Hippocampal formation (tissue), 2 donors: Measurements from ENCODE around the gene PLB1.

Experiments
- DNase-seq, 2 donors: peaks; one replicate each; lab custom pipeline; 2025; lab: John Stamatoyannopoulos, UW

PLB1 gene

GRCh38 chr2:28565720-28566295 is 69.9 kb downstream of the PLB1 start:
- no peak for DNase-seq

- DNase-seq = peak; percentile 79 to 80
Measured at GRCh38 chr2:28566521-28567041, 70.7 kb downstream of the PLB1 start.

DNA sequence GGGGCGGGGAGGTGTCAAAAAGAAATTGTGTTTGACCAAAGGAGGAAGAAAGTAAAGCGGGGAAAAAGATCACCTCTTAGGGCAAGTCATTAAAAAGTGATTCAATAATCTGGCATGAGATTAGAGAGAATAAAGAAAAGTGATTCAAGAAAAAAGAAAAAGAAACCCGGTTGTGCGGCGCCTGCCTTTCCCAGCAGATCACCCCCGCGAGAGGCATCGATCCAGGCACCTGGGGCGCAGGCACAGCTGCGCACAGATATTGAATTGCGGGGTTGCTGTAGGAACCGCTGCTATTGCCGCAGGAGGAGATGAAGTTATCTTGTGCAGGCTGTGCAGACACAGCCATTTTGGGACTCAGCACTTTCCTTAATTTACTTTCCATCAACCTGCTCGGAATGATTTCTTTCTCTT is 71.2 kb downstream of the PLB1 start:
- peak in 1 of 2 donors; percentile 45 for DNase-seq

DNA sequence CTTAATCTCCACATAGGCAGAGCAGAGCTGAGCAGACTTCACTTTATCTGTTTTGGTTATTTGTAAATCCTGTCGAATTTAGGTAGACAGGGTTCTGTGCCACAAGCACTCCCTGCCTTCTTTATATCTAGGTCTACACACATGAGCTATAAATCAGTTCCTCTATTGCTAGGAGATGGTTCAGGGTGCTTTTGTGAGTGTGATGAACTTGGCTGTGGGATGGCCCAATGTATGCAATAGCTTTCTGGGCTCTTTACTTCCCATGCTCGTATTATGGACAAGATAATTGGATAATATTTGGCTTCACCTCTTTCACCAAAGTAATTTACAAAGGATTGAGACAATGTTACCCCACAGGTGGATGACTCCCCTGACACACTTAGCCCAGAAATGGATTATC is 72.2 kb downstream of the PLB1 start:
- DNase-seq = no peak

GRCh38 chr2:28568533-28568932 is 72.7 kb downstream of the PLB1 start:
- no peak for DNase-seq

DNA sequence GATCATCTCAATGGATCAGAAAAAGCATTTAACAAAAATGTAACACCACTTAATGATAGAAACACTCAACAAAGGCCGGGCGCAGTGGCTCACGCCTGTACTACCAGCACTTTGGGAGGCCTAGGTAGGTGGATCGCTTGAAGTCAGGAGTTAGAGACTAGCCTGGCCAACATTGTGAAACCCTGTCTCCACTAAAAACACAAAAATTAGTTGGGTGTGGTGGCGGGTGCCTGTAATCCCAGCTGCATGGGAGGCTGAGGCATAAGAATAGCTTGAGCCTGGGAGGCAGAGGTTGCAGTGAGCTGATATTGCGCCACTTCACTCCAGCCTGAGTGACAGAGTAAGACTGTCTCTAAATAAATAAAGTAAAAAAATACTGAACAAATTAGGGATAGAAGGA is 74.6 kb downstream of the PLB1 start:
- DNase-seq = no peak

GRCh38 chr2:28576714-28577113 is 80.9 kb downstream of the PLB1 start:
- no peak for DNase-seq

- DNase-seq = no peak
Measured at GRCh38 chr2:28577791-28578680, 82.2 kb downstream of the PLB1 start.

DNA sequence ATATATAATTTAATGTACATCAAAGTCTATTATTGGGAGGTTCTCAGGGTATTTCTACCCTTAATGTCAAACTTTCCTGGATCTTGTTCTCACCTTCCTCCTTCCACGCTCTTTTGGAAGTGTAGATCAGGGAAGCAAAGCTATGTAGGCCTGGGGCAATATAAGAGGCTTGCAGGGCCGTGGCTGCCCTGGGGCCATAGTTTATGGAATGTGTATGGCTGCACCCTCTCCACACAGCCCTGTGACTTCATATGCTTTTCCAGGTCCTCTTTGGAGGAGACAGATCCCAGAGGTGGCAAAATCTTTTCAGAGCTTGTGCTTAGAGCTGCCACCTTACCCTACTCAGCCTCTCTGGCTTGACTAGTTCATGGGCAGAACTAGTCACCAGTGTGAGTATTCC is 82.9 kb downstream of the PLB1 start:
- no peak for DNase-seq

GRCh38 chr2:28579606-28580005 is 83.7 kb downstream of the PLB1 start:
- no peak for DNase-seq

DNA sequence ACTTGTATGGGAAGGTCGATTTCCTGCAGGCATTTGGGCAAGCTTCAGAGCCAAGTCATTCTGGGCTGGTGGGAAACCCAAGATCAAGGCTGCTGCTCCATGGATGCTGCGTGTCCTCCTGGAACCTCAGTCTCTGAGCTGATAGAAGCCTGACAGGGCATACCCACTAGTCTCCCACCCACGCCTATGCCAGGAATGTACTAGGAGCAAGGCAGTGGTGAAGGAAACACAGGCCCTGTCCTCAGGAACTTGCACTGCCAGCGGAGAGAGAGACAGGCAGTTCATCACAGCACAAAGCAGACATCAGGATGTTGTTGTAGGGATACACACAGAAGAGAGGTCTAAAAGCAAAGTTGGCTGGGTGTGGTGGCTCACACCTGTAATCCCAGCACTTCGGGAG is 84.2 kb downstream of the PLB1 start:
- no peak for DNase-seq

GRCh38 chr2:28581312-28581711 is 85.5 kb downstream of the PLB1 start:
- DNase-seq = no peak

DNA sequence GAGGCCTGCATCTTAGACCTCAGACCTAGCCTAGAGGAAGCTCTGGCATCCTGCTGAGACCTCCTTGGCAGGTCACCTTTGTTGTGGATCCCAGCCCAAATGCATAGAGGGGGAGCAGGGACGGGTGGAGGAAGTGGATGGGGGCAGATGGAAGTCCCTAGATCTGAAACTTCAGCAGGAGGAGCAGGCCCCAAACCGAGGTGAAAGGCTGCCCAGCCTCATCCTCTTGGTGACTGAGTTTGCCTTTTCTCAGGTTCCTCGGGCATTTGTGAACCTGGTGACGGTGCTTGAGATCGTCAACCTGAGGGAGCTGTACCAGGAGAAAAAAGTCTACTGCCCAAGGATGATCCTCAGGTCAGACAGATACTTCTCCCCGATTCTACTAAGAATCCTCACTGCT is 86.3 kb downstream of the PLB1 start:
- no peak for DNase-seq

- DNase-seq = no peak
Measured at GRCh38 chr2:28582595-28582994, 86.7 kb downstream of the PLB1 start.

- peak in 1 of 2 donors; percentile 63 for DNase-seq
Measured at GRCh38 chr2:28583899-28584553, 88.2 kb downstream of the PLB1 start.

- no peak for DNase-seq
Measured at GRCh38 chr2:28586867-28587266, 91.0 kb downstream of the PLB1 start.

DNA sequence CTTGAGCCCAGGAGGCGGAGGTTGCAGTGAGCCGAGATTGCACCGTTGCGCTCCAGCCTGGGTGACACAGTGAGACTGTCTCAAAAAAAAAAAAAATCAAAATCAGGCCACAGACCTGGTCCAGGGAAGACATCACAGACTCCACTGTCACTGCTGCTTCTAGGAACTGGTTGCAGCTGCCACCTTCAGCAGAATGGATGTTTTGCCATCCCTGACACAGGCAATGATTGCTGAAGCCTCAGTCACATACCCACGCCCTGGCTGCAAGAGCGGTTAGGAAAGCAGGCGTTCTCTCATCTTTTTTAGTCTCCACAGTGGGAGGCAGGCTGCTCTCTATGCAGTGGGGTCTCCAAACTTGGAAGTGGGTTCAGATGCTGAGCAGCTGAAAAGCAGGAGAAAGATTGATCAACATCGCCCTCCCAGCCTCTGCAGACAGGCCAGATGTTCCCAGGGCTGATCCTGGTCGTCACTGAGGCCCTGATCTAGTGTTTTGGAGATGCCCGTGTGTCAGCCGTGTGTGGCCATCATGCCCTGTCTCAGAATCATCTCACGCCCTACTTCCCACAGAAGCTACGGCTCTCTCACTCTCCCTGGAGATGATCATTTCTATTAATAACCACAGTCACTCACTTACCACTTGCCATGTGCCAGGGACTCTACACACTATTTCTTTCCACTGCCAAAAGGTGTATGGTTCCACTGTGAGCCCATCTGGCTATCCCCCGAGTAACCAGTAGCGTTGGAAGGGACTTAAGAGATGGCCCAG is 91.8 kb downstream of the PLB1 start:
- no peak for DNase-seq

- no peak for DNase-seq
Measured at GRCh38 chr2:28588292-28588670, 92.4 kb downstream of the PLB1 start.

DNA sequence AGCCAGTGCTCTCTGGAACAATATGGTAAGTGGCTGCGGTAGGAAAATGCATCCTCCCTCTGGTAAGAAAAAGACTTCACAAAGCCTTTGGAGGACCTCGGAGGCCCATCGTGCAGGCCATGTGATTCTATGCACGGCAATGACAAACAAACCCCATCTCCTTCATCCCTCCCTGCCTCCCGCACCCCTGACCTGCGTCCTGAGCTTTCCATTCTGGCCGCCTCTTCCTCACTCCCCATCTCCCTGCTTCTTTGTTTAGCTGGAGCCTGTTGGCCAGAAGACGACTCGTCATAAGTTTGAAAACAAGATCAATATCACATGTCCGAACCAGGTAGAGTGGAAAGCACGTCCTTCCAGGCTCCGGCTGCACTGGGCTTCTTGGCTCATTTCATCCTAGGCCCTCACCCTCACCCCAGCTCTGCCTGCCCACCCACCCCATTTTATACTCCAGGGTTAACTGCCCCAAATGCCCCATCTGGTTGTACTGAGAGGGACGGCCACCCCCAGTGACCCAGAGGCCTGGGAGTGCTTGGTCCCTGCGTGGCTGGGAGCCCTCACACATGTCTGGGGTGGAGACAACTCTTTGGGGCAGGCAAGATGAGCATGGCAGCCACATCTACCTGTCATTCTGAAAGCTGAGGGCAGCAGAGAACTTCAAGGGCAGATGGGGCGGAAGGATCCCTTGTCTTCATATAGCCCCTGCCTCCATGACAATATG is 94.0 kb downstream of the PLB1 start:
- no peak for DNase-seq

DNA sequence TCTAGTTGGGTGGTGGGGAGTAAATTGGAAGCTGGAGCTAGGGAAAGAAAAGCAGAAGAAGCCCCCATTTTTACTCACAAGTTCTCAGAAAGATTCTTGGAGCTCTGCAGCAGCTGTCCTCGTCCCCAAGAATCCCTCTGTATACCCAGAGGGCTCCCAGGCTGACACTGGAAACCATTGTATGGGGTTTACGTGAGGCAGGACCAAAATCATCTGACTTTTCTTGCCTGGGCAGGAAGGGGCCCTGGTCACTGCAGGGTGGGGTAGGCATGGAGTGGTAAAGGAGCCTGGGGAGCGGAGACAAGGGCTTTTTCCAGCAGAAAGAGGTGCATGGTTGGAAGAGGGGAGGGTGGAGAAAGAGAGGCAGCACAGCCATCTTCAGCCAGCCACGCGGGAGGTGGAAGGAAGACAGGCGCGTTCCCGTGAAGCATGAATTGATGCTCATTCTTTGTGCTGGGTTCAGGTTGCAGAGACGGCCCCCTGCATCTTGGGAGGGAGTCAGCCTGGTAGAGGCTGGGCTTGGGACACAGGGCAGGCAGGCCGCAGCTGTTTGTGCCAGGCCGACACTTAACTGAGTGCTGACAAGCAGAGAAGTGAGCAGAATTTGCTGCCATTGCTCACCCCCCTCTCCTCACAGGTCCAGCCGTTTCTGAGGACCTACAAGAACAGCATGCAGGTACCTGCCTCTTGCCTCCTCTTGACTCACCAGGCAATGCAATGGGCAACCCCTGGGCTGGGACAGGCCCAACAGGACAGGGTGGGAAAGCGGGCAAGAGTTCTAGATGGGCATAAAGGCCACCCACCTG is 94.8 kb downstream of the PLB1 start:
- DNase-seq = no peak
